HUES64 (cell line): ENCODE results near the gene CDK17.
A peak's percentile ranks its signal among the peaks of the same experiment; 100 is the strongest.
"Not testable (repeated sequence)": the region's sequence is repeated elsewhere in the genome, so short reads cannot be mapped to it uniquely, and the experiment has no call there.

Source experiments
- H3K27ac ChIP-seq: 2 replicates; pipeline ENCODE4 v1.7.0; 2013; ENCODE audit warnings: low read depth, low read length, inconsistent platforms
- H3K27me3 ChIP-seq: 2 replicates; pipeline ENCODE4 v1.6.1; 2013; ENCODE audit warnings: mild to moderate bottlenecking, low read length; ENCODE audit not compliant: insufficient read depth
- H3K36me3 ChIP-seq: 2 replicates; pipeline ENCODE4 v1.6.1; 2013; ENCODE audit warnings: mild to moderate bottlenecking, low read length; ENCODE audit not compliant: insufficient read depth
- H3K4me1 ChIP-seq: 2 replicates; pipeline ENCODE4 v1.6.1; 2013; ENCODE audit warnings: mild to moderate bottlenecking, low read length, moderate library complexity; ENCODE audit not compliant: insufficient read depth
- H3K4me3 ChIP-seq: 2 replicates; pipeline ENCODE4 v1.5.1; 2013; ENCODE audit warnings: mild to moderate bottlenecking, low read length, moderate library complexity
- H3K9ac ChIP-seq: 2 replicates; pipeline ENCODE4 v1.6.1; 2013; ENCODE audit warnings: mild to moderate bottlenecking, low read depth, low read length
- H3K9me3 ChIP-seq: 2 replicates; pipeline ENCODE4 v1.6.1; 2013; ENCODE audit warnings: low read depth, low read length; ENCODE audit not compliant: insufficient read depth
- WGBS: fragments of 150-250, 120-280 bp; methylation state at CpG from one replicate; pipeline ENCODE4 v1.1.7; 2013; ENCODE audit warnings: missing lambda C conversion rate; 5-methylcytosine and 5-hydroxymethylcytosine counted together

Gene CDK17

DNA sequence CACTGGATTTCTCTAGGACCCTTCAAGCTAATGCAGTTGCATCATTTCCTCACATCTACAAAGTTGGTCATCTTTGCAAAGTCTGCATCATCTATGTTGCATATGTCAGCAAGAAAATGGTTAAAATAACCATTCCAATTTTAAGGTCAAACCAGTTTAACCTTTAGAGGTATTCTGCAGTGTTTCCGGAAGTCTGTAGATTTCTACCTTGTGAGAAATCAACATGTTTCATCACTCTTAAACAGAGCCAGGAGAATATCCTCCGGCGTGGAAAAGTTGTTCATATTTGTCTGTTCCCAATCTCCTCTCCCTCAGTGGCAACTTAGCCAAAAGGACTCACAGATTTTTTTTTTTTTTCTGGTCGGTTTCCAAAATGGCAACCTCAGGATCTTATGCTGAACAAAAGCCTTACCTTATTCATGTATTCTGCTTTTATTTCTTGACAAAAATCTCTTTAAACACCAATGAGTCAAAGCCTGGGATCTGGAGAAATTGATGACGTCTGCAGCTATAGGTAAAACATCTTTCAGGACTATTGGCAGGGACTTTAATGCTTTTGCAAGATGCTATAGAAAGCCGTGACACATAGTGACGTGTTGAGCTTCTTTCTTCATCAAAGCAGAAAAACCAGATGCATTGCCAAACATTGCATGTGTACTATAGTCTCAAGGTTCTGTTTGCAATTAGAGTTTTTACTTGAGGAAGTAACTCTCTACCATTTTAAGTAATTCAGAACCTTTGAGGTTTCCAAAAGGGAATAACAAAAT lies 16.0 kb upstream of the CDK17 start:
- 89% methylated on average over 7 of the region's 7 CpGs for WGBS
- Histone ChIP-seq H3K27ac (no peak overlapping the region), H3K4me1 (no peaks in the 10 kb centered on the region), H3K9me3 (no peaks in the 10 kb centered on the region), H3K4me3 (no peak overlapping the region), H3K9ac (no peak overlapping the region), H3K27me3 (no peaks in the 10 kb centered on the region), H3K36me3 (no peaks in the 10 kb centered on the region)

DNA sequence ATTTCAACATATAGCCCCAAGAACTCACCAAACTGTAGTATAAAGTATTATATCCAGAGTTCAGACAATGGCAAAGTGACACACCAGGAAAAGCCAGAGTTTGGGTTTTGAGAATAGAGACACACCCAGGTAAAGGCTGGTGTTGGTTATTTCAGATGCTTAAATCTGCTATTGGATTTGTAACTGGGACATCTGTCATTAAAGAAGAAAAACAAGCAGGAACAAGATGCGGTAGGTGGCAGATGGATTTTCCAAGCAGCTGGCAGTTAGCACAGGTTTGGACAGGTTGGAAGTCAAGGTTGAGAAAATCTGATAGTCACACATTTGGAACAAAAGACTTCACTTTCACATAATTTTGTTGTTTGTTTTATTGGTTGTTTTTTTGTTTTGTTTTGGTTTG lies 14.4 kb upstream of the CDK17 start:
- 97% methylated on average over 1 of the region's 1 CpG for WGBS
- H3K4me1 ChIP-seq: no peaks in the 10 kb centered on the region
- no peaks in the 10 kb centered on the region for H3K27me3 ChIP-seq
- no peak overlapping the region for H3K27ac ChIP-seq
- H3K36me3 ChIP-seq: no peaks in the 10 kb centered on the region
- H3K9ac ChIP-seq: no peak overlapping the region
- H3K4me3 ChIP-seq: no peak overlapping the region
- H3K9me3 ChIP-seq: no peaks in the 10 kb centered on the region

DNA sequence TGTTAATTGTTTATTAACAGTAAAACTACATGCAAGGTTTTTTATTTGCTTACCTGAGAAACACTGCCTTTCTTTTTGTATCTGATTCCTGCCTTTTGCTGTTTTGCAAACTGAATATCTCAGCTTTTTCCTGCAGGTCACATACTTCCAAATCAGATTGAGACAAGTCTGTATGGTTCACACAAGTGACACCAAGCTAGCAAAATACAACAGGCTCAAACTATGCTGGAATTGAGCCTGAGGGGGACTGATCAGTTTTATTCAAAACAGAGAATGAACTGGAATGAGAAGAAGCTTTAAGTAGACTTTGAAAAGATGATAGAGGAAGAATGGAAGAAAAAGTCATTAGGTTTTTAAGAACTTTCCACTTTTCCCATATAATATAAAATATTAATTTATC lies 12.2 kb upstream of the CDK17 start:
- H3K4me3 ChIP-seq: no peak overlapping the region
- H3K27me3 ChIP-seq: no peaks in the 10 kb centered on the region
- no peak overlapping the region for H3K9ac ChIP-seq
- no peaks in the 10 kb centered on the region for H3K36me3 ChIP-seq
- H3K9me3 ChIP-seq: no peaks in the 10 kb centered on the region
- H3K4me1 ChIP-seq: no peaks in the 10 kb centered on the region
- H3K27ac ChIP-seq: no peak overlapping the region

DNA sequence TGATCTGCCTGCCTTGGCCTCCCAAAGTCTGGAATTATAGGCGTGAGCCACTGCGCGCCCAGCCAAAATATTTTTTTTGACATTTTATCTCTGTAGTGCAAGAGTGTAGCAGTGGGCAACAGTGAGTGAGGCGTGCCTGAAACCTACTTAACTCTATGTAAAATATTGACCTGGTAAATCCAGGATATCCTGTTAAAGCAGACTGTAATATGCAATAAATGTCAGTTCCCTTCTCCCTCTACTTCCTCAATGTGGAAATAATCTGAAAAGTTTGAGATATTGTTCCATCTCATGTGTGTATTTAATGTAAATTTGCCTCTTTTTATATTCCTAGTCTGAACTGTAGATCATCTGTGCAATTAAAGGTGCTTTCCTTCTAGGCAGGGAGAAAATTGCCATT lies 9.5 kb upstream of the CDK17 start:
- Histone ChIP-seq H3K36me3 (no peaks in the 10 kb centered on the region), H3K9ac (no peak overlapping the region), H3K27me3 (no peaks in the 10 kb centered on the region), H3K27ac (no peak overlapping the region), H3K4me1 (no peaks in the 10 kb centered on the region), H3K4me3 (no peak overlapping the region), H3K9me3 (no peaks in the 10 kb centered on the region)
- 100% methylated on average over 3 of the region's 4 CpGs for WGBS

DNA sequence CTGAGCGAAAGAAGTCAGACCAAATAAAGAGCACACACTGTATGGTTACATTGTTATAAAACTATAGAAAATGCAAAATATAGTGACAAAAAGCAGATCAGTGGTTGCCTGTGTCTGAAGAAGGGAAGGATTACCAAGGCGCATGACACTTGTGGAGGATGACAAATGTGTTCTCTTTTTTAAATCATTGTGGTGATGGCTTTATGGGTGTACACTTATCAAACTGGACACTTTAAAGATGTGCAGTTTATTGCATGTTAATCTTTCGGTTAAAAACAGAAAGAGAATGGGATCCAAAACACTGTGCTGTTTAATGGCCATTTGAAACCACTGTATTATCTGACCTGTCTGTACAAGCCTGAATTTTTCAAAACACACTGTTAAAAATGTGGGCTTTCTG lies 8.8 kb upstream of the CDK17 start:
- H3K27me3 ChIP-seq: no peaks in the 10 kb centered on the region
- H3K4me1 ChIP-seq: peaks cover 4% of the 10 kb centered on the region; the same call in 1 of the 2 replicates
- no peaks in the 10 kb centered on the region for H3K9me3 ChIP-seq
- H3K9ac ChIP-seq: no peak overlapping the region
- no peak overlapping the region for H3K27ac ChIP-seq
- H3K36me3 ChIP-seq: no peaks in the 10 kb centered on the region
- H3K4me3 ChIP-seq: no peak overlapping the region
- 92% methylated on average over 2 of the region's 3 CpGs for WGBS

DNA sequence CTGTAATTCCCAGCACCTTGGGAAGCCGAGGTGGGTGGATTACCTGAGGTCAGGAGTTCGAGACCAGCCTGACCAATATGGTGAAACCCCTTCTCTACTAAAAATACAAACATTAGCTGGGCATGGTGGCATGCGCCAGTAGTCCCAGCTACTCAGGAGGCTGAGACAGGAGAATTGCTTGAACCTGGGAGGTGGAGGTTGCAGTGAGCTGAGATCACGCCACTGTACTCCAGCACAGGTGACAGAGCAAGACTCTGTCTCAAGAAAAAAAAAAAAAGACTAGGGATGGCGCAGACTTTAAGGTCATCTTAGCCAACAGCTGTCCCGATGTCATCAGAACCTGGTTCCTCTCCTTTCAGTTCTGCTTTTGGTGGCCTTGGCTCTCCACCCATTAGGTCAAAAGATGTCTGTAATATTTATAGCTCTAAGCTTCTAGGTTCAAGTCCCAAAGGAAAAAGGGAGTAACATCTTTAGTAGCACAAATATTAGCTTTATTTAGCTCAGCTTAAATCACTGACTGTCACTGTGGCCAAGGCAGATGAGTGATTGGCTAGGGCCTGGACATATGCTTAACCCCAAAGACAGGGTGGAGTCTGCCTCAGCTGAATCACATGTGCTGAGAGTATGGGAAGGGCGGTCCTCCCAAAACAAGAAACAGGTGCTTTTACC lies 7.3 kb upstream of the CDK17 start:
- not testable (repeated sequence) for H3K36me3 ChIP-seq, H3K27ac ChIP-seq, H3K4me1 ChIP-seq, H3K9ac ChIP-seq, H3K9me3 ChIP-seq, H3K4me3 ChIP-seq, H3K27me3 ChIP-seq
- WGBS: 95% methylated on average over 7 of the region's 7 CpGs

DNA sequence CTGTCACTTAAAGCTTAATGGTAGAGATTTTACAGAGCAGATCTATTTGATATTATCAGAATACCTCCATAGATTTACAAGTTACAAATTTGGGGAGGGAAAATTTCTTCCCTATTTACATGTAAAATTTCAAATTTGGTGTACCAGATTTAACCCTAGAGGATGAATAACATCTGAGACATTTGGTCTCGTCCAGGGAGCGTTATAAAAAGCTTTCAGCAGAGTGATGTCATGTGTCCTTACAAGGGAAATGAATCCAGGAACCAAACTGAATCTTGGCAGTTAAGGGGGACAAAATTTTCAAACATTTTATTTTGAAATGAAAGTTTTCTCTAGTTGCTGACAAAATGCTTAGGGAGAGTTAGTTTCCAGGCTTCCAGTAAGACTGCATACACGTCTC lies 4.5 kb upstream of the CDK17 start:
- Histone ChIP-seq H3K27ac (no peak overlapping the region), H3K4me1 (peaks cover 23% of the 10 kb centered on the region), H3K4me3 (no peak overlapping the region), H3K9me3 (no peaks in the 10 kb centered on the region), H3K27me3 (no peaks in the 10 kb centered on the region), H3K36me3 (no peaks in the 10 kb centered on the region), H3K9ac (no peak overlapping the region)
- 90% methylated on average over 3 of the region's 3 CpGs for WGBS

DNA sequence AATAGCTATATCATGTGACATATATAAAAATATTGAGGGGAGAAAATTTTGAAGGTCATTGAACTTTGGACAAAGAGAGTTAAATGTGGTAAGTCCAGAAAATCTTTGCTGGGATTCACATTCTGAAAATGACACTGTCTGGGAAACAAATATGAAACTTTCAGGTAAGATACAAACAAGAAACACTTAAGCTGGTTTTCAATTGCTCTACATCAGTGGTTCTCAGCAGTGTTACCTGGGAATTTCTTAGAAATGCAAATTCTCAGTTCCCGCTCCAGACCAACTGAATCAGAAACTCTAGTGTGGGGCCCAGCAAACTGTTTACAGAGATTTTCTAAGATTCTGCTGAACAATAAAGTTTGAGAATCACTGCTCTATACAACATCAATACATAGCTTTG lies 3.6 kb upstream of the CDK17 start:
- Histone ChIP-seq H3K27ac (no peak overlapping the region), H3K36me3 (no peaks in the 10 kb centered on the region), H3K27me3 (no peaks in the 10 kb centered on the region), H3K9me3 (no peaks in the 10 kb centered on the region), H3K4me3 (no peak overlapping the region), H3K4me1 (peaks cover 23% of the 10 kb centered on the region), H3K9ac (no peak overlapping the region)
- 29% methylated on average over 1 of the region's 1 CpG for WGBS

DNA sequence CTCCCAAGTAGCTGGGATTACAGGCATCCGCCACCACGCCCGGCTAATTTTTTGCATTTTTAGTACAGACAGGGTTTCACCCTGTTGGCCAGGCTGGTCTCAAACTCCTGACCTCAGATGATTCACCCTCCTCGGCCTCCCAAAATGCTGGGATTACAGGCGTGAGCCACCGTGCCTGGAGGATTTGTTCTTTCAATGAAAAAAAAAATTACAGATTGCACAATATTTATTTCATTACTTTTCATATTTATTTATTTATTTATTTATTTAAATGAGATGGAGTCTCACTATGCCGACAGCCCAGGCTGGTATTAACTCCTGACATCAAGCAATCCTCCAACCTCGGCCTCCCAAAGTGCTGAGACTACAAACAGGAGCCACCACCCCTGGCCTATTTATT lies 2.3 kb upstream of the CDK17 start:
- not testable (repeated sequence) for H3K27ac ChIP-seq, H3K36me3 ChIP-seq, H3K9me3 ChIP-seq, H3K9ac ChIP-seq, H3K27me3 ChIP-seq, H3K4me3 ChIP-seq
- peaks cover 35% of the 10 kb centered on the region for H3K4me1 ChIP-seq
- 93% methylated on average over 6 of the region's 8 CpGs for WGBS

DNA sequence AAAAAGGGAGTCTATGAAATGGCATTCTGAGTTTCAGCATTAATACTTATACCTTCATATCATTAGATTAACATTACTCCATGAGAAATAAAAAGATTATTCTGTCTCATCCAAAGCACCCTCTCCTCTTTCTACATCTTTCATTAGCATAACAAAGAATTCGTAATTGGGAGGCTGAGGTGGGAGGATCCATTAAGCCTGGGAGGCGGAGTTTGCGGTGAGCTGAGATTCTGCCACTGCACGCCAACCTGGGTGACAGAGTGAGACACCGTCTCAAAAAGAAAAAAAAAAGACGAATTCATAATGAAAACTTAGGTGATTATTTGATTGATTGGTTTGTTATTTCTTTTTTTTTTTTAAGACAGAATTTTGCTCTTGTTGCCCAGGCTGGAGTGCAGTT lies 1.8 kb upstream of the CDK17 start:
- no peak overlapping the region for H3K9ac ChIP-seq
- no peaks in the 10 kb centered on the region for H3K27me3 ChIP-seq
- H3K4me1 ChIP-seq: peaks cover 39% of the 10 kb centered on the region
- H3K9me3 ChIP-seq: no peaks in the 10 kb centered on the region
- no peak overlapping the region; the same call in 1 of the 2 replicates for H3K4me3 ChIP-seq
- no peak overlapping the region for H3K27ac ChIP-seq
- WGBS: 60% methylated on average over 6 of the region's 6 CpGs
- no peaks in the 10 kb centered on the region for H3K36me3 ChIP-seq

DNA sequence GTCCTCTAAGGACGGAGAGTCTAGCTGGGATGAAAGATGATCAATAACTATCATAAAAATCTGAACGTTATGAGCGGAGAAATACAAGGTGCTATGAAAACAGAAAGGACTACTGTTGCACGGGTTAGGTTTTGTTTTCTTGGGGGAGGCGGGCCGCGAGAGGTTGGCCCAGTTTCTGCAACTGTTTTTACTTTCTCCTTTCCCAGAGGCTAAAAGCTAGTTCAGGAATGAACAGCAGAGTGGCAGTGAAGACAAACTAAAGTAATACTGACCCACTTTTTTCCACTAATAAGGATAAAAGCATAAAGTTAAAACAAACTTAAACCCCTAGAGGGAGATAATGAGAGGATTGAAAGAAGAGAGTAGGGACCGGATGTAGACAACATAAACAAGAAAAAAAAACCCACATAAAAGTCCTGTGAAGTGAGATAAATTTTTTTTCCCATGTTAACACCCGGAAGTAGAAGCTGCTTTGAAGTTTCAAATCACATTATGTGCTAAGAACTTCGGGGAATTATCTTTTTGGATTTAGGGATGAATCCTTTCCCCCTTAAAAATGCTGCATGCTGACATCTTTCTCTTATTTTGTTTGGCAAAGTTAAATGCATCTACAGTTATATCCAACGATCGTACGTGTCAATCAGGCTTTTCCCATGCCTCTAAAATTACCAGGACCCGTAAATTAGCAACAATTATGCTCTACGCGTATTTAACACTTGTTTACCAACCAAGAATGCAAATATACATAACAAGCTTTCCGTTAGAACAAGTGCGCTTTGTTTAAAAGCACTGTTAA lies 1.0 kb upstream of the CDK17 start:
- Histone ChIP-seq H3K9ac (no peak overlapping the region), H3K4me3 (peak overlapping the region; percentile 77), H3K4me1 (peaks cover 45% of the 10 kb centered on the region), H3K9me3 (no peaks in the 10 kb centered on the region), H3K27me3 (no peaks in the 10 kb centered on the region), H3K36me3 (no peaks in the 10 kb centered on the region), H3K27ac (peak overlapping the region; percentile 7; the same call in 1 of the 2 replicates)
- WGBS: 23% methylated on average over 17 of the region's 18 CpGs
